C4-2B (cell line): ENCODE data around the gene COL2A1.

Source experiments
- H3K27ac ChIP-seq: fragments of 450-650 bp; 2 replicates; pipeline ENCODE4 v1.5.1; 2017
- ZFX ChIP-seq: fragments of 450-650 bp; IDR thresholded peaks from 2 replicates; pipeline ENCODE4 v1.6.1; 2017
- TF ChIP-seq, protein P1 (sequence below): fragments of 450-650 bp; conservative IDR thresholded peaks from 2 replicates; pipeline ENCODE4 v1.5.1; 2017; ENCODE audit warnings: mild to moderate bottlenecking

Gene COL2A1

DNA sequence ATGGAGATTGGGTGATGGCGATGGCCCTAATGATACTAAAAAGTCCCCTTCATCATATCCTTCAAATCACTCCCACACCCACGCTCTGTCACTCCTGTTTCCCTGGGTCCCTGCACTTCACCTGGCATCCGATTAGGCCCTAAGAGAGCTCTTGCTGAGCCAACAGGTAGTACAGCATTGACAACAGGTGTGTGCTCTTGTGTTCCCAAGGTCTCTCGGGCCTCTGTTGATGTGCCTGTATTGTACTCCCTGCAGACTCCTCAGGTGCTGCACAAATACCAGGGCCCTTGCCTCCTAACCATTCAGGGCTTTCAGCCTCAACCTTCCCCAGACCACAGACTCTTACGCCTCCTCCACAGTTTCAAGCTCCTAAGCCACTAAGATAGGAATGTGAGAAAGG, 73.6 kb downstream of the COL2A1 start:
- H3K27ac ChIP-seq: no peak overlapping the region
- TF ChIP-seq, protein P1, sequence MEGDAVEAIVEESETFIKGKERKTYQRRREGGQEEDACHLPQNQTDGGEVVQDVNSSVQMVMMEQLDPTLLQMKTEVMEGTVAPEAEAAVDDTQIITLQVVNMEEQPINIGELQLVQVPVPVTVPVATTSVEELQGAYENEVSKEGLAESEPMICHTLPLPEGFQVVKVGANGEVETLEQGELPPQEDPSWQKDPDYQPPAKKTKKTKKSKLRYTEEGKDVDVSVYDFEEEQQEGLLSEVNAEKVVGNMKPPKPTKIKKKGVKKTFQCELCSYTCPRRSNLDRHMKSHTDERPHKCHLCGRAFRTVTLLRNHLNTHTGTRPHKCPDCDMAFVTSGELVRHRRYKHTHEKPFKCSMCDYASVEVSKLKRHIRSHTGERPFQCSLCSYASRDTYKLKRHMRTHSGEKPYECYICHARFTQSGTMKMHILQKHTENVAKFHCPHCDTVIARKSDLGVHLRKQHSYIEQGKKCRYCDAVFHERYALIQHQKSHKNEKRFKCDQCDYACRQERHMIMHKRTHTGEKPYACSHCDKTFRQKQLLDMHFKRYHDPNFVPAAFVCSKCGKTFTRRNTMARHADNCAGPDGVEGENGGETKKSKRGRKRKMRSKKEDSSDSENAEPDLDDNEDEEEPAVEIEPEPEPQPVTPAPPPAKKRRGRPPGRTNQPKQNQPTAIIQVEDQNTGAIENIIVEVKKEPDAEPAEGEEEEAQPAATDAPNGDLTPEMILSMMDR: no peak
- no peak for TF ChIP-seq ZFX

- no peak overlapping the region for H3K27ac ChIP-seq
- TF ChIP-seq ZFX: no peak
- TF ChIP-seq, protein P1: no peak
Observed at GRCh38 chr12:47927346-47927745, 76.9 kb downstream of the COL2A1 start.
